H54 (cell line): ENCODE measurements around the gene BTNL8.

ENCODE experiments used
- DNase-seq: peaks from one replicate; pipeline ENCODE4 v3.0.0; 2011; ENCODE audit warnings: low spot score, mixed read lengths; ENCODE audit not compliant: insufficient read length
- FAIRE-seq: peaks from 3 replicates; lab custom pipeline; 2011; peaks lifted over from hg19 to GRCh38; lab: Jason Lieb, UNC
- POLR2A ChIP-seq: IDR thresholded peaks from 2 replicates; pipeline ENCODE4 v1.6.1; 2011; ENCODE audit warnings: low read depth, mild to moderate bottlenecking, low read length

Gene BTNL8

GRCh38 chr5:180960209-180960608 lies 61.2 kb downstream of the BTNL8 start:
- no peak for FAIRE-seq

GRCh38 chr5:180969406-180969805 lies 70.4 kb downstream of the BTNL8 start:
- FAIRE-seq, result no peak
- no peak for DNase-seq
- no peak for TF ChIP-seq POLR2A

More at GRCh38 chr5:180960209-180960608, 61.2 kb downstream of the BTNL8 start:
- DNase-seq, result no peak
- no peak for TF ChIP-seq POLR2A

DNA sequence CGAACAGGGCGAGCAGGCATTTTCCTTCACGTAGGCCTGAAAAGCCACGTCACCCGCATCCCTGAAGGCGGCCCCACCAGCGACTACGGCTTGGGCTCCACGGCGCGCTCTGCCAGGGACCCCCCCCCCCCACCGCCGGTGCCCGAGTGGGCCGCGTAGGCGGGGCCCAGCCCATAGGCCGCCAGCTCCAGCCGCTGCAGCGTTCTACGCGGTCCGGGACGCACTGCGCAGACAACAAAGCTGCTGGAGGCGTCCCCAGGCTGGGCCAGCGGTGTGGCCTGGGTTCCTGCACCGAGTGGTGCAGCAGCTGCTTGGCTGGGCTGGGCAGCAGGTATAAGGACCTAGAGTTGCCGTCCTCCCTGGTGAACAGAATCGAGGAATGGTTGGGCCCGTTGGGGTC lies 71.4 kb downstream of the BTNL8 start:
- DNase-seq (no peak), FAIRE-seq (no peak)

GRCh38 chr5:180970875-180971274 lies 71.9 kb downstream of the BTNL8 start:
- DNase-seq (no peak), FAIRE-seq (no peak)
- TF ChIP-seq POLR2A, result no peak

More for the DNA sequence above, 71.4 kb downstream of the BTNL8 start:
- TF ChIP-seq POLR2A, result no peak

- DNase-seq (no peak), FAIRE-seq (no peak)
- no peak for TF ChIP-seq POLR2A
These were observed 75.8 kb downstream of the BTNL8 start for GRCh38 chr5:180974612-180975315.

GRCh38 chr5:180975338-180975737 lies 76.4 kb downstream of the BTNL8 start:
- no peak for DNase-seq

DNA sequence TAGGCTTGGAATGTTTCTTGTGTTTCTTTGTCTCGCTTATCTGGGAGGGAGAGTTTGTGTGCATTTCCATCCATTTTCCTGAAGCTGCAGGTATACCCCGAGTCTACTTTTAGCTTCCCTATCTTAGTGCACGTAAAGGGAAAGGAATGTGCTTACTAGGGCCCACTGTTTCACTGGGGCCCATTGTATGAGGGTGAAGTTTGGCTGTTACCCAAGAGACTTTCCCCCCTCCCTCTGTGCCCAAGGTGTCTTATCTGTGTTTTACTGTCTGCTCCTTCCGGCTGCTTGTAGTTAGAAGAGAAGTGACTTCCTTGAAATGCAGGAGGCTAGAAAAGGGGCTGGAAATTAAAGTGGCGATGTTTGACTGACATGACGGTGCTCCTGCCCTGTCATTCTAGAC lies 77.6 kb downstream of the BTNL8 start:
- DNase-seq (no peak), FAIRE-seq (no peak)
- TF ChIP-seq POLR2A, result no peak

More at GRCh38 chr5:180975338-180975737, 76.4 kb downstream of the BTNL8 start:
- no peak for TF ChIP-seq POLR2A
- no peak for FAIRE-seq

DNA sequence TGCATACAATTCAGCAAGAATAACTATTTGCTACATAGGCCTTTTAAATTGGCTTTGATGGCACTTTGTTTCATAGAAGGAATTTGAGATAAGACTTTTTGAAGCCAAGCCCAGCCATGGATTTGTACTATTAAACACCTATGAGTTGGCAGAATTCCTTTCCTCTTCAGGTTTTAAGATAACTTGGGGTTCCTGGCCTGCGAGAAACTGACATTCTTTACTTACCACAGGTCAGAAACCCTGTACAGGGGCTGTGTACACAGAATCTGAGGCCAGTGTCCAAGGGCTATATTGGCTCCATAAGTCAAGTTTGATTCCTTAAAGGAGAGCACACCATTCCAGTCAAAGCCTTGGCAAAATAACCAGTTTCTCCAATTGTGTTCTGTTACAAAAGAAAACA lies 78.9 kb downstream of the BTNL8 start:
- no peak for TF ChIP-seq POLR2A
- no peak for FAIRE-seq
- DNase-seq, result no peak

DNA sequence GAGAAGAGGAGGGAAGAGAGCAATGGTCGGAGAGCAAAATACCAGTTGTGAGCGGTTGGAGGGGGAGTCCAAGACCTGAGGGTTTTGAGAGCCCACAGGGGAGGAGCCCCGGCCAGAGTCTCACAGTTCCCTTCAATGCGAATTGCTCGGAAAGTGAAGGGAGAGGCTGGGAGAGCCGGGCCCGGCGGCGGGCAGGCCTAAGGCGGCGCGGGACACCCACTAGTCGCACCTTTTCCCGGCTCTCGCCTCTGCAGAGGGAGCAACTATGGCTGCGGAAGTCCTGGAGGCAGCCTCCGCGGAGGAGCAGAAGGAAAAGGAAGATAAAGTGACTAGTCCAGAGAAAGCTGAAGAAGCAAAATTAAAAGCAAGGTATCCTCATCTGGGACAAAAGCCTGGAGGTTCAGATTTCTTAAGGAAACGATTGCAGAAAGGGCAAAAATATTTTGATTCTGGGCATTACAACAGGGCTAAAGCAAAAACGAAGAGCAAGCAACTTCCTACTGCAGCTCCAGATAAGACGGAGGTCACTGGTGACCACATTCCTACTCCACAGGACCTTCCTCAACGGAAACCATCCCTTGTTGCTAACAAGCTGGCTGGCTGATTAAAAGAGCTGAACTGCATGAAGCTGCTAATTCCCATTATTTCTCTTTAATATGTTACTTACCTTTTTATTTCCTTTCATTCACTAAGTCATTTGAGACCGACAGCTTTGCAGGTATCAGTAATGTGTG lies 83.2 kb downstream of the BTNL8 start:
- DNase-seq (no peak), FAIRE-seq (no peak)
- no peak for TF ChIP-seq POLR2A

- DNase-seq (no peak), FAIRE-seq (no peak)
- no peak for TF ChIP-seq POLR2A
These were observed 89.1 kb downstream of the BTNL8 start for GRCh38 chr5:180988016-180988415.

- FAIRE-seq, result no peak
- DNase-seq, result no peak
- no peak for TF ChIP-seq POLR2A
These were observed 89.6 kb downstream of the BTNL8 start, which contains the start of gene BTNL3 for GRCh38 chr5:180988592-180988991. Gene BTNL3, plus strand, starts transcription at chr5:180988846. Its CDS starts 183 bp downstream, at chr5:180989029.

- no peak for DNase-seq
- TF ChIP-seq POLR2A, result no peak
- FAIRE-seq, result no peak
These were observed 91.3 kb downstream of the BTNL8 start for GRCh38 chr5:180990086-180990881.

GRCh38 chr5:180990882-180991242 lies 91.9 kb downstream of the BTNL8 start:
- no peak for DNase-seq
- no peak for FAIRE-seq
- no peak for TF ChIP-seq POLR2A
